HFF-Myc (cell line): Measurements from ENCODE around the gene WDR1.

Source experiments
- DNase-seq: peaks from one replicate; pipeline ENCODE4 v3.0.0-alpha.2; 2011; ENCODE audit warnings: low read depth; ENCODE audit errors: extremely low read depth
- H3K4me3 ChIP-seq: replicated peaks from 2 replicates; pipeline ENCODE4 v1.5.1; 2011; ENCODE audit warnings: low read depth, mild to moderate bottlenecking, control low read depth, low read length
- TF ChIP-seq, protein P1 (sequence below): IDR thresholded peaks from 2 replicates; pipeline ENCODE4 v1.5.1; 2012; ENCODE audit warnings: mild to moderate bottlenecking, low read depth, low read length, control low read depth; ENCODE audit errors: missing control alignments

Gene WDR1

DNA sequence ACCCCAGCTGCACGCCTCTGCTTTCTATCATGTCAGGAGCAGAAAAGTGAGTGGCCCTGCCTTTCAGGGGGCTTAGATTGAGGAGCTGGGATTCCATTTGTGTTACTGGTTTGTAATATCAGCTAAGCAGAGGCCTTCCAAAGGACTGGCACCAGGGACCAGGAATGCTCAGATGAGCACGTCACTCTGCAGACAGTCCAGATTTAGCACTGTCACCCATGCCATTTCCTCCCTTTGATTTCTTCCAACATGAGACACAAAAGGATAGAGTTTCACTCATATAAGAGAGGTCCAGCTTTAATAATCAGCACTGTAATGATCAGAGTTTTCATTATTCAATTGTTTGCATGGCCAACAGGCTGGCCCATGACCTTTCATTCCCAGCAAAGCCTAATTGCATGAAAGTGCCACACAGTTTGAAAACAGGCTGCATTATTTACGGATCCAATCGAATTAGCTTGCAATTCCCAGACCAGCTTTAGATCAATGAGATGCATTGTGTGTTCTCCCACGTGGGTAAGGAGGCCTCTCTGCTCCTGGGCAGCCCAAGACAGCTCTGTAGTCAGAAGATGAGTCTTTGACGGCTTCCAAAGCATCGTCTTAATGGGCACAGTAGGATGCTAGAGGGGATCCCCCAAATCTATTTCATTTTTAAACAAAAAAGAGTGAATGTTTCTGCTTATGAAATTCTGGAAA is 85.5 kb downstream of the WDR1 start:
- DNase-seq: no peak
- TF ChIP-seq, protein P1, sequence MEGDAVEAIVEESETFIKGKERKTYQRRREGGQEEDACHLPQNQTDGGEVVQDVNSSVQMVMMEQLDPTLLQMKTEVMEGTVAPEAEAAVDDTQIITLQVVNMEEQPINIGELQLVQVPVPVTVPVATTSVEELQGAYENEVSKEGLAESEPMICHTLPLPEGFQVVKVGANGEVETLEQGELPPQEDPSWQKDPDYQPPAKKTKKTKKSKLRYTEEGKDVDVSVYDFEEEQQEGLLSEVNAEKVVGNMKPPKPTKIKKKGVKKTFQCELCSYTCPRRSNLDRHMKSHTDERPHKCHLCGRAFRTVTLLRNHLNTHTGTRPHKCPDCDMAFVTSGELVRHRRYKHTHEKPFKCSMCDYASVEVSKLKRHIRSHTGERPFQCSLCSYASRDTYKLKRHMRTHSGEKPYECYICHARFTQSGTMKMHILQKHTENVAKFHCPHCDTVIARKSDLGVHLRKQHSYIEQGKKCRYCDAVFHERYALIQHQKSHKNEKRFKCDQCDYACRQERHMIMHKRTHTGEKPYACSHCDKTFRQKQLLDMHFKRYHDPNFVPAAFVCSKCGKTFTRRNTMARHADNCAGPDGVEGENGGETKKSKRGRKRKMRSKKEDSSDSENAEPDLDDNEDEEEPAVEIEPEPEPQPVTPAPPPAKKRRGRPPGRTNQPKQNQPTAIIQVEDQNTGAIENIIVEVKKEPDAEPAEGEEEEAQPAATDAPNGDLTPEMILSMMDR: no peak
- H3K4me3 ChIP-seq: no peak overlapping the region

DNA sequence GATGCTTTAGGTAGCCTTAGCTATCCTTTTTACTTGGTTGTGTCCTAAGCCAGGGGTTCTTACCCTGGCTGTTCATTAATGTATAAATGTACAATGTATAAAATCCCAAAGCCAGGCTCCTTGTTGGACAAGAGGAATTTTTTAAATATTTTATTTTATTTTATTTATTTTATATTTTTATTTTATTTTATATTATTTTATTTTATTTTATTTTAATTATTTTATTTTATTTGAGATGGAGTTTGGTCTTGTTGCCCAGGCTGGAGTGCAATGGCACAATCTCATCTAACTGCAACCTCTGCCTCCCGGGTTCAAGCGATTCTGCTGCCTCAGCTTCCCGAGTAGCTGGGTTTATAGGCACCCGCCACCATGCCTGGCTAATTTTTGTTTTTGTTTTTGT is 87.2 kb downstream of the WDR1 start:
- no peak for DNase-seq
- TF ChIP-seq, protein P1: no peak
- no peak overlapping the region for H3K4me3 ChIP-seq

DNA sequence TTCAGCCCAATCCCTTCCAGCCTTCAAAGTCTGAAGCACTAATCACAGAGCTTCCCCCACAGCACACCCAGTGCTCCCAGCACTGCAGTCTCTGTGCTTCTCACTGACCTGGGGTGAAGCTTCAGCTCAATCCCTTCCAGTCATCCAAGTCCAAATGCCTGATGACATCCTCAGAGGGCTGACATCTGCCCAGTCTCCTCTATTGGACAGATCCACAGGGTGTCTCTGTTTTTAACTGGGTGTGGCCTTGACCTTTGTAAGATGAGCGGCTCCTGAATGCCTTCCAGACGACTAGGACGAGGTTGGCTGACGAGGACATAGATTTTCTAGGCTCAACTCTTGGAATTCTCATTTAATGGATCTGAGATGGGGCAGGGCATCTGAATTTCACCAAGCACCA is 87.7 kb downstream of the WDR1 start:
- DNase-seq: no peak
- TF ChIP-seq, protein P1: no peak
- no peak overlapping the region for H3K4me3 ChIP-seq

DNA sequence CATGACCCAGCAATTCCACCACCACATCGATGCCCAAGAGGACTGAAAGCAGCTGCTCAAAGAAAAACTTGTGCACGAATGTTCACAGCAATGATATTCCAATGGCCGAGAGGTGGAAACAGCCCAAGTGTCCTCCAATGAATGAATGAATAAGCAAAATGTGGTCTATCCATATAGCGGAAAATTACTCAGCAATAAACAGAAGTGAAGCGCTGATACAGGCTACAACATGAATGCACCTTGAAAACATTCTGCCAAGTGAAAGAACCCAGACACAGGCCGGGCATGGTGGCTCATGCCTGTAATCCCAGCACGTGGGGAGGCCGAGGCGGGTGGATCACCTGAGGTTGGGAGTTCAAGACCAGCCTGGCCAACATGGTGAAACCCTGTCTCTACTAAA is 90.1 kb downstream of the WDR1 start:
- TF ChIP-seq, protein P1: no peak
- H3K4me3 ChIP-seq: no peak overlapping the region
- no peak for DNase-seq

DNA sequence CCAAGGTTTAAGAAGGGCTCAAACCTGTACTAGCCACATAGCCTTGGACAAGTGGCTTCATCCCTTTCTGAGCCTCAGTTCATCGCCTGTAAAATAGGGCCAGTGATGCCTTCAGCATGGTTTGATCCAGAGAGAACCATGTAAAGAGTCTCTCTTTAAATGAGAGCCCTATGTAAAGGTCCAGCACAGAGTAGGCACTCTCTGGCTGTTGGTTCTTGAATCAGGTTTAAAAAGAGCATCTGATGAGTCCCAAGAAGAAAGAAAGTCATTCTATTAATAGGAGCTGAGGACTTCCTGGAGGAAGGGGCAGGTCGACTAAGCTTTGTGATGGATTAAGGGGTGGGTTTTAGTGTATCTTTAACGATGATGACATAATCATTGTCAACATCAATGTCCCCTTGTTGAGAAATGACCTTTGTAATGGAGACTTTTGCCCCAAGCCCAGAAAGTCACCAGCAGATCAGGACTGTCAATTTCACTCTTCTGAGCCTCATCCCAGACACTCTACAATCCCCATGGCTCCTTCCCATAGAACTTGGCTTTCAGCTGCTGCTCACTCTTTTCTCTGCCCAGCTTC is 91.3 kb downstream of the WDR1 start:
- H3K4me3 ChIP-seq: no peak overlapping the region
- no peak for DNase-seq
- TF ChIP-seq, protein P1: no peak
